Transverse colon (tissue), 4 donors: Measurements from ENCODE around the gene DNAL4. TPM values are rescaled to one million over a fixed set of nuclear protein-coding genes. Genes with fewer than 3 reads are reported as not detected.

Experiments used
- DNase-seq: peaks from one replicate; pipeline ENCODE4 v3.0.0-alpha.2; 2019
- H3K27ac ChIP-seq, 4 donors: fragments of 200-600 bp; sonication (generic); 2 replicates each; pipeline ENCODE4 v1.5.1; 2016 to 2018; ENCODE audit warnings: inconsistent platforms in 4 of 4
- H3K27me3 ChIP-seq: fragments of 200-600 bp; sonication (generic); 2 replicates; pipeline ENCODE4 v1.5.1; 2017; ENCODE audit warnings: inconsistent platforms
- H3K36me3 ChIP-seq, 4 donors: fragments of 200-600 bp; sonication (generic); 2 replicates each; pipeline ENCODE4 v1.5.1; 2017 to 2019; ENCODE audit warnings: inconsistent platforms in 4 of 4
- H3K4me1 ChIP-seq, 4 donors: fragments of 200-600 bp; sonication (generic); 2 replicates each; pipeline ENCODE4 v1.5.1; 2017 to 2020; ENCODE audit warnings: inconsistent platforms in 4 of 4
- H3K4me3 ChIP-seq, 4 donors: fragments of 200-600 bp; sonication (generic); 1 replicate in 1 of 4; 2 replicates in 3 of 4; pipeline versions ENCODE4 v1.5.1 to v1.6.1; 2017 to 2019; ENCODE audit warnings: inconsistent platforms in 4 of 4
- H3K9me3 ChIP-seq, 2 donors: fragments of 200-600 bp; sonication (generic); 2 replicates each; pipeline ENCODE4 v1.5.1; 2017 to 2019; ENCODE audit warnings: inconsistent platforms in 2 of 2
- EP300 ChIP-seq: sonication (generic); formaldehyde crosslinking; IDR thresholded peaks from one replicate; pipeline ENCODE4 v1.6.1; 2017; ENCODE audit warnings: antibody characterized with exemption, low read depth
- POLR2A ChIP-seq: fragments of 450-650 bp; IDR thresholded peaks from one replicate; pipeline ENCODE4 v1.6.1; 2016; ENCODE audit warnings: antibody characterized with exemption, mild to moderate bottlenecking, moderate library complexity
- POLR2AphosphoS5 ChIP-seq, 3 donors: sonication (generic); formaldehyde crosslinking; IDR thresholded peaks; one replicate each; pipeline ENCODE4 v1.6.1; 2016; ENCODE audit warnings: antibody characterized with exemption in 3 of 3
- WGBS, 2 donors: methylation state at CpG; one replicate each; pipeline ENCODE4 v1.1.5; 2018; ENCODE audit warnings: low coverage in 1 of 2; 5-methylcytosine and 5-hydroxymethylcytosine counted together
- in situ Hi-C, 4 donors: fragments of 200-750 bp; cut with MboI; loops; one replicate each; pipeline versions ENCODE4 v1.15.0 to v1.15.1; 2017; ENCODE audit warnings: low sequenced_read_pairs in 3 of 4, low pct_ligation_motif_present in 1 of 4, low pct_unique_long_range_greater_than_20kb in 1 of 4
- intact Hi-C: fragments of 100-400 bp; cut with DNase I; formaldehyde crosslinking; loops from one replicate; pipeline ENCODE4 v1.15.1; 2023; ENCODE audit warnings: low total_unique reads
- total RNA-seq, 4 donors: library from RNA; depleted of rRNA; stranded (reverse); fragments of >200 nt; gene quantifications; one replicate each; pipeline ENCODE4 v1.1.0, GENCODE V29; 2016
- TF ChIP-seq, protein P1 (sequence below), 5 experiments: fragments of 200-600 bp in 3 of 5; fragments of 450-650 bp in 2 of 5; sonication (generic) in 3 of 5; IDR thresholded peaks; 1 replicate in 2 of 5; 2 replicates in 3 of 5; pipeline ENCODE4 v1.5.1; 2016 to 2017; ENCODE audit warnings: antibody characterized with exemption in 5 of 5, inconsistent platforms in 3 of 5, mild to moderate bottlenecking in 2 of 5, moderate library complexity in 1 of 5

DNAL4 gene
- total RNA-seq, 4 donors from 2014 or later: 13.8 to 39.0 (median 19.3) TPM

DNA sequence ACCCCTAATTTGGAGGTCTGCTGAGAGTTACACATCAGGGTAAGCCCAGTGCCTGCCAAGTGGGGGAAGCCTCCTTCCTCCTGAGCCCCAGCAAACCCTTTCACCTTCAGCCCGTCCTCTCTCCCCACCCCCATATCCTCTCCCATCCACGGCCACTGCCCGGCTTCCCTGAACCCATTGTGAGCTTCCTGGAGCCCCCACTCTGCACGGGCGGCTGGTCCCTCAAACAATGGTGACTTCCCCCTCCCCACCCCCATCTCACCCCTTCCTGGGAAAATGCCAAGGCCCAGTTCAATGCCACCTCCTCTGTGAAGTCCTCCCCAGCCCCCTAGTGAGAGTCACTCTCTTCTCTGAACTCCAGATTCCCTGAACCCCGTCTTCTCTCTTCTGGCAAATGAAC lies 17.9 kb downstream of the DNAL4 start:
- no peak overlapping the region for H3K4me3 ChIP-seq
- no peak overlapping the region for H3K27ac ChIP-seq
- WGBS, 2 donors: 64 to 70% methylated on average over 5 to 6 of the region's 6 CpGs
- H3K27me3 ChIP-seq: no peaks in the 10 kb centered on the region
- peaks cover 0 to 3% (median 0%) of the 10 kb centered on the region in 4 donors for H3K36me3 ChIP-seq
- H3K9me3 ChIP-seq: no peaks in the 10 kb centered on the region
- no peaks in the 10 kb centered on the region for H3K4me1 ChIP-seq
- no peak for TF ChIP-seq EP300
- no peak for DNase-seq
- in situ Hi-C loops: no loop called here
- intact Hi-C loops: no loop called here

DNA sequence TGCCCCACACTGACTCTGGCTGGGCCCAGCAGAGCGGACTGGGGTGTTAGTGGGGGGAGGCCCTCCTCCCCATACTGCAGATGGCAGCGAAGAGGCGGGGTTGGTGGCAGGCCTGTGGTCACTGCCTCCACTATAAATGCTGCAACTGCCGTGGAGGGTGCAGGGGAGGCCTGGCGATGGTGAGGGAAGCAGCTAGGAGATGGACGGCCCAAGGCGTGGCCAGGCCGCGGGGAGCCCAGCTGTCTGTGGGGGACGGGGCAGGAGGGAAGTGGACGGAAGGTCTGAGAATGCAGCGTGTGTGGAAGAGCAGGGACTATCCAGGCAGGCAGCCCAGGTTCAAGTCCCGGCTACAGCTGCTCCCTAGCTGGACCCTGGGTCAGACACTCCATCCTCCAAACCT lies 18.3 kb downstream of the DNAL4 start:
- peaks cover 0 to 3% (median 0%) of the 10 kb centered on the region in 4 donors for H3K36me3 ChIP-seq
- no peaks in the 10 kb centered on the region for H3K27me3 ChIP-seq
- TF ChIP-seq, protein P1, sequence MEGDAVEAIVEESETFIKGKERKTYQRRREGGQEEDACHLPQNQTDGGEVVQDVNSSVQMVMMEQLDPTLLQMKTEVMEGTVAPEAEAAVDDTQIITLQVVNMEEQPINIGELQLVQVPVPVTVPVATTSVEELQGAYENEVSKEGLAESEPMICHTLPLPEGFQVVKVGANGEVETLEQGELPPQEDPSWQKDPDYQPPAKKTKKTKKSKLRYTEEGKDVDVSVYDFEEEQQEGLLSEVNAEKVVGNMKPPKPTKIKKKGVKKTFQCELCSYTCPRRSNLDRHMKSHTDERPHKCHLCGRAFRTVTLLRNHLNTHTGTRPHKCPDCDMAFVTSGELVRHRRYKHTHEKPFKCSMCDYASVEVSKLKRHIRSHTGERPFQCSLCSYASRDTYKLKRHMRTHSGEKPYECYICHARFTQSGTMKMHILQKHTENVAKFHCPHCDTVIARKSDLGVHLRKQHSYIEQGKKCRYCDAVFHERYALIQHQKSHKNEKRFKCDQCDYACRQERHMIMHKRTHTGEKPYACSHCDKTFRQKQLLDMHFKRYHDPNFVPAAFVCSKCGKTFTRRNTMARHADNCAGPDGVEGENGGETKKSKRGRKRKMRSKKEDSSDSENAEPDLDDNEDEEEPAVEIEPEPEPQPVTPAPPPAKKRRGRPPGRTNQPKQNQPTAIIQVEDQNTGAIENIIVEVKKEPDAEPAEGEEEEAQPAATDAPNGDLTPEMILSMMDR (IDR thresholded peaks at IDR 0.05): no peak
- no peak for TF ChIP-seq POLR2AphosphoS5 (IDR thresholded peaks at IDR 0.05)
- no peak for TF ChIP-seq POLR2A
- TF ChIP-seq EP300: no peak
- in situ Hi-C loops: no loop called here
- 75% methylated on average over 13 of the region's 13 CpGs; no CpG with 5 or more reads in 1 of the 2 donors for WGBS, 2 donors
- H3K4me1 ChIP-seq: no peaks in the 10 kb centered on the region
- no peak overlapping the region for H3K4me3 ChIP-seq
- intact Hi-C loops: no loop called here
- DNase-seq: no peak
- H3K27ac ChIP-seq: no peak overlapping the region
- H3K9me3 ChIP-seq: no peaks in the 10 kb centered on the region

DNA sequence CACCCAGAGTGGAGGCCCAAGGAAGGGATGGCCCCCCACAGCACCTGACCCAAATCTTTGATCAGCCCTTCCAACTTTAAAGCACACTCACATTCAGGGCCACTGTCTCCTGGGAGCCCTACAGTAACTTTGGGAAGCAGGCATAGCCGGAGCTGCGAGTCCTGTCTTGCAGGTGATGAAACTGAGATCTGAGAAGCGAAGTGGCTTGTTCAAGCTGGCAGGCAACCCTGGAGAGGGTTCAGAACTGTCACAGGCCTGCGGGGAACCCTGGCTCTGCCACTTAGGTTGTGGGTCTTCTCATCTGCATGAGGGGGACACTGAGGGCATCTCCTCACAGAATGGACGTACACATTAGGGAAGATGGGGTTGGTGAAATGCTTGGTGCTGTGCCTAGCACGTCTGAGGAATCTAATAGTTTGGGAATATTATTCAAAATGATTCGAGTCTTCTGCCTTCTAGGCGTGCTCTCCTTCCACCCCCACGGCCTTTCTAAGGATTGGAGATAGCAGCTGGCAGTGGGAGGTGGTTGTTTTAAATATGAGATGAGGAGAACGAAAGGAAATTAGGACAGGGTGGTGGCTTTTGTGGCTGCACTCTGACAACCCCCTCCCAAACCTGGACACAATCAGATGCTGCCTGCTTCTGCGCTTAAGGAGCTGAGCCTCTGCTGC lies 19.3 kb downstream of the DNAL4 start:
- no peak for DNase-seq
- Histone ChIP-seq H3K27me3 (no peaks in the 10 kb centered on the region), H3K9me3 (no peaks in the 10 kb centered on the region), H3K36me3 (no peaks in the 10 kb centered on the region), H3K4me3 (no peak overlapping the region), H3K27ac (no peak overlapping the region), H3K4me1 (no peaks in the 10 kb centered on the region)
- 76 to 86% methylated on average over 4 to 11 of the region's 11 CpGs for WGBS, 2 donors
- intact Hi-C loops: no loop called here
- no peak for TF ChIP-seq POLR2A
- TF ChIP-seq, protein P1 (IDR thresholded peaks at IDR 0.05): no peak
- TF ChIP-seq POLR2AphosphoS5 (IDR thresholded peaks at IDR 0.05): no peak
- TF ChIP-seq EP300: no peak
- in situ Hi-C loops: no loop called here

DNA sequence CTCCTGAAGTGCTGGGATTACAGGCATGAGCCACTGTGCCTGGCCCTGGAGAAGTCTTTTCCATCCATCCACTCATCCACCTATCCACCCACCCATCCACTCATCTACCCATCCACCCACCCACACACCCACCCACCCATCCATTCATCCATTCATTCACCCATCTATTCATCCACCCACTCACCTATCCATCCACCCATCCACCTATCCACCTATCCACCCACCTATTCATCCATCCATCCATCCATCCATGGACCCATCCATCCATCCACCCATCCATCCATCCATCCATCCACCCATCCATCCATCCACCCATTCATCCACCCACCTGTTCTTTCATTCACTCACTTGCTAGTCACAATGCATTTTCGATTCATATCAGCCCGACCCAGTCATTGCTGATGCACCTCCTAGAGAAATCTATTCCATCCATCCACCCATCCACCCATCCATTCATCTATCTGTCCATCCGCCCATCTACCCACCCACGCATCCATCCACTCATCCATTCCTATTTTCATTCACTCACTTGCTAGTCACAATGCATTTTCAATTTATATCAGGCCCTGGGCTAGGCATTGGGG lies 20.5 kb downstream of the DNAL4 start:
- TF ChIP-seq EP300 (no peak), POLR2AphosphoS5 (IDR thresholded peaks at IDR 0.05) (no peak), POLR2A (no peak)
- TF ChIP-seq, protein P1 (IDR thresholded peaks at IDR 0.05): no peak
- Histone ChIP-seq H3K9me3 (no peaks in the 10 kb centered on the region), H3K4me3 (no peak overlapping the region), H3K36me3 (no peaks in the 10 kb centered on the region), H3K4me1 (peaks cover 0 to 3% (median 0%) of the 10 kb centered on the region in 4 donors), H3K27me3 (no peaks in the 10 kb centered on the region), H3K27ac (no peak overlapping the region)
- in situ Hi-C loops: no loop called here
- 94 to 96% methylated on average over 4 of the region's 4 CpGs for WGBS, 2 donors
- no peak for DNase-seq
- intact Hi-C loops: no loop called here
